Type B pancreatic cell (in vitro differentiated cells): Measurements from ENCODE around the gene SLC2A4RG. TPM values are rescaled to one million over a fixed set of nuclear protein-coding genes. Genes with fewer than 3 reads are reported as not detected.

ENCODE experiments used
- DNase-seq: peaks from one replicate; pipeline ENCODE4 v3.0.0; 2021; ENCODE audit warnings: mixed read lengths; ENCODE audit not compliant: unreplicated experiment; ENCODE audit errors: extremely low spot score
- H3K27ac Mint-ChIP-seq: 2 replicates; pipeline ENCODE4 v1.8.0; 2021; ENCODE audit warnings: mild to moderate bottlenecking, mixed read lengths
- H3K27me3 Mint-ChIP-seq: 2 replicates; pipeline ENCODE4 v1.8.0; 2021; ENCODE audit warnings: mixed read lengths
- H3K36me3 Mint-ChIP-seq: 2 replicates; pipeline ENCODE4 v1.8.0; 2021; ENCODE audit warnings: mixed read lengths
- H3K4me1 Mint-ChIP-seq: one replicate; pipeline ENCODE4 v1.8.0; 2021; ENCODE audit warnings: mixed read lengths; ENCODE audit not compliant: unreplicated experiment
- H3K4me3 Mint-ChIP-seq: 2 replicates; pipeline ENCODE4 v1.8.0; 2021; ENCODE audit warnings: mild to moderate bottlenecking, mixed read lengths
- H3K9me3 Mint-ChIP-seq: 2 replicates; pipeline ENCODE4 v1.8.0; 2021; ENCODE audit warnings: mixed read lengths
- CTCF ChIP-seq: fragments of 200-600 bp; sonication (generic); conservative IDR thresholded peaks from 2 replicates; pipeline ENCODE4 v1.5.0; 2021; ENCODE audit warnings: antibody characterized with exemption, mild to moderate bottlenecking
- total RNA-seq: library from RNA; stranded (reverse); gene quantifications from 2 replicates; pipeline ENCODE4 v1.2.1, GENCODE V29; 2021; ENCODE audit warnings: low replicate concordance

The SLC2A4RG gene
- total RNA-seq, 1 donor from 2014 or later, result 75.6 TPM

- Mint-ChIP-seq H3K27ac (no peak overlapping the region), H3K27me3 (no peaks in the 10 kb centered on the region), H3K9me3 (no peaks in the 10 kb centered on the region), H3K36me3 (no peaks in the 10 kb centered on the region), H3K4me1 (no peaks in the 10 kb centered on the region), H3K4me3 (no peak overlapping the region)
- no peak for TF ChIP-seq CTCF
- DNase-seq, result no peak
Observed at GRCh38 chr20:63698739-63699465, 40.7 kb upstream of the SLC2A4RG start.

GRCh38 chr20:63699466-63700198, 39.9 kb upstream of the SLC2A4RG start:
- H3K4me1 Mint-ChIP-seq, result no peaks in the 10 kb centered on the region
- H3K27me3 Mint-ChIP-seq, result no peaks in the 10 kb centered on the region
- H3K4me3 Mint-ChIP-seq, result no peak overlapping the region
- no peaks in the 10 kb centered on the region for H3K9me3 Mint-ChIP-seq
- no peak for TF ChIP-seq CTCF
- no peaks in the 10 kb centered on the region for H3K36me3 Mint-ChIP-seq
- no peak for DNase-seq
- H3K27ac Mint-ChIP-seq, result no peak overlapping the region

- H3K27ac Mint-ChIP-seq, result no peak overlapping the region
- H3K4me1 Mint-ChIP-seq, result no peaks in the 10 kb centered on the region
- H3K4me3 Mint-ChIP-seq, result no peak overlapping the region
- TF ChIP-seq CTCF, result no peak
- H3K36me3 Mint-ChIP-seq, result no peaks in the 10 kb centered on the region
- no peaks in the 10 kb centered on the region for H3K27me3 Mint-ChIP-seq
- no peaks in the 10 kb centered on the region for H3K9me3 Mint-ChIP-seq
- no peak for DNase-seq
Observed at GRCh38 chr20:63700199-63701050, 39.2 kb upstream of the SLC2A4RG start.

GRCh38 chr20:63701051-63701328, 38.6 kb upstream of the SLC2A4RG start:
- H3K4me3 Mint-ChIP-seq, result no peak overlapping the region
- H3K27ac Mint-ChIP-seq, result no peak overlapping the region
- no peak for DNase-seq
- no peaks in the 10 kb centered on the region for H3K36me3 Mint-ChIP-seq
- no peaks in the 10 kb centered on the region for H3K9me3 Mint-ChIP-seq
- no peak for TF ChIP-seq CTCF
- no peaks in the 10 kb centered on the region for H3K4me1 Mint-ChIP-seq
- H3K27me3 Mint-ChIP-seq, result no peaks in the 10 kb centered on the region

GRCh38 chr20:63701329-63702035, 38.1 kb upstream of the SLC2A4RG start:
- Mint-ChIP-seq H3K4me1 (peaks cover 2% of the 10 kb centered on the region), H3K27ac (no peak overlapping the region), H3K4me3 (no peak overlapping the region), H3K36me3 (no peaks in the 10 kb centered on the region), H3K27me3 (no peaks in the 10 kb centered on the region), H3K9me3 (no peaks in the 10 kb centered on the region)
- TF ChIP-seq CTCF, result no peak
- no peak for DNase-seq
